GM21723 (cell line): ENCODE results near the gene CACNA2D2.

Experiments used
- ATAC-seq: cut with Tn5 transposase; IDR thresholded peaks from one replicate; pipeline ENCODE4 v1.9.1; 2021; ENCODE audit warnings: mild to moderate bottlenecking, moderate library complexity; ENCODE audit not compliant: unreplicated experiment

The CACNA2D2 gene

GRCh38 chr3:50435371-50436113 is 67.9 kb downstream of the CACNA2D2 start:
- no peak for ATAC-seq

DNA sequence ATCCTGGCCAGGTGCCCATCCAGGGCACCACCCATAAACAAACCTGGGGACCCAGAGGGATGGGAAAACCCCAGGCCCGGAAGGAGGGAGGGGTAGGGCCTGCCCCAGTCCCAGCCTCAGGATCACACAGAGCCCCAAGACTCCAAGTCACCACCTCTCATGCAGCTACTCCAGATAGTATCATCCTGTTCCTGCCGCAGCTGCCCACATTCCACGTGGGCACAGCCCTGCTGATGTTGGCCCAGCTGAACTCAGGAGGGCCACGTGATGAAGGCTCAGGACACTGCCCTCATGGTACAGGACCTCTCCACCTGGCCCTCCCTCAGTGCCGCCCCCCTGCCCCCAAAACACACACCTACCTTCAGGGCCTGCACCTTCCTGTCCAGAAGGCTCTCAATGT is 69.5 kb downstream of the CACNA2D2 start:
- no peak for ATAC-seq

DNA sequence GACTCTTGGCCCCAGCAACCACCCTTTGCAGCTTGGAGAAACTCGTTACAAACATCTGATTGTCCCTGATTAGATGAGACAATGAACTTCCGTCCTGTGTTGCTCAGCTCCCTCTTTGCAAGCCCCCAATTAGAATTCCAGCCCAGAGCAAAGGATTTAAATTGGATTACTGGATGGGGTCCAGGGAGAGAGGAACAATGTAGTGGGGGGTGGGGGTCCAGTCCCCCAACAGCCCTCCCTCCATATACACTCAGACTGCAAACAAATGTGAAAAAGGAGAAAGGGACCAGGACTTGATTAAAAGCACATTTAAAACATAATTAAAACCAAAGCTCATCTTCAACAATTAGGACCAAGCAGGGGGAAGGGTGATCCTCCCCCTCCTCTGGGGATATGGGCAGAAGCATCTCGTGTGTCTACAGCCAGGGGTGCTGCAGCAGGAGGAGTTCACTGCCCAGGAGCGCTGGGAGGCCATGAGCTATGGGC is 72.4 kb downstream of the CACNA2D2 start:
- no peak for ATAC-seq

GRCh38 chr3:50430191-50430590 is 73.2 kb downstream of the CACNA2D2 start:
- no peak for ATAC-seq

GRCh38 chr3:50428007-50428633 is 75.3 kb downstream of the CACNA2D2 start:
- no peak for ATAC-seq

- no peak for ATAC-seq
These were observed 76.2 kb downstream of the CACNA2D2 start for GRCh38 chr3:50427217-50427616.

- no peak for ATAC-seq
These were observed 77.5 kb downstream of the CACNA2D2 start for GRCh38 chr3:50425911-50426310.

DNA sequence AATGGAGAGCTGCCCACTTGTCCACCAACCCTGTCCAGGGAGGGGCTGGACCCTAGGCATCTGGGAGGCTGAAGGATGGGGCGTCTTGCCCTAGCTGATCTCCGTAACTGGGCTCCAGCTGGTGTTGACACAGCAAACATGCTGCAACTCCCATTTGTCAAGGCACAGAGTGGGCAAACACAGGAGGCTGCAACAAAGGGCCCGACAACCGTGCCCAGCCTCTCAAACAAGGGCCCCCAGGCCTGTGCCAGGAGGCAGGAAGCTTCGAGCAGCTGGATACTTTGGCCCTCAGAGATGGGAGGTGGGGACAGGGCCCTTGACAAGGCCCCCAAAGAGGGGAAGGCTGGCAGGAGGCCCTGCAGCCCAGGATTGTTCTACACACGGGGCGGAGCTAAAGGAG is 79.9 kb downstream of the CACNA2D2 start:
- ATAC-seq, result no peak

GRCh38 chr3:50422153-50422552 is 81.3 kb downstream of the CACNA2D2 start:
- no peak for ATAC-seq

DNA sequence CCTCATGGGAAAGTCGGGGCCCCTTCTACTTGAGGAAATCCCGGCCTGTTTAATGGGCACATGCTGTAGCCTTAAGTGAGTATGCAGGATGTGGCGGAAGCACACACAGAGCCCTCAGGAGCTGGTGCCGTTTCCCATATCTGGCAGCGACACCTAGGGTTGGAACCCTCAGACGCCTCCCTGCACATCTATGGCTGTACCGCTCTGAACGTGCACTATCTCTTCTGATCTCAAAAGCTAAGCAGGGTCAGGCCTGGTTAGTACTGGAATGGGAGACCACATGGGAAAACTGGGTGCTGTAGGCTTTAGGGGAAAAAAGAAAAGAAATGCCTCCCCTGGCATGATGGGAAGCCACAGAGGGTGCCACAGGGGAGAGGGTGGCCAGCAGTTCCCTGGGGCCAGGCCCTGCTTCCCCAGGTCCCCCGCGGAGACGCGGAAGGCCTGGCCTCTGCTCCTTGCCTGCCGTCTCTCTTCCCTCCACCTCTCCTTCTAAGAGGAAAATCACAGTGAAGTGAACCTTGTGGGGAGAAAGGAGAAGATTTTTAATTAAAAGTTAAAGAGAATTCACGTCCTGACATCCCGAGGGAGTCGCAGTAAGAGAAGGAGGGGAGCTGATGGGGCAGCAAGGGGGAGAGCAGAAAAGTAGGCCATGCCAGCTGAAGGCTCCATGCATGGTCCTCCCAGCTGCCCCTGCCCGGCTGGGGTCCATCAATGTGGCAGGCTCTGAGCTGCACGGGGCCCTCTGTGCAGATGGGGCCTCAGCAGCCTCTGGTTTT is 83.7 kb downstream of the CACNA2D2 start:
- no peak for ATAC-seq

DNA sequence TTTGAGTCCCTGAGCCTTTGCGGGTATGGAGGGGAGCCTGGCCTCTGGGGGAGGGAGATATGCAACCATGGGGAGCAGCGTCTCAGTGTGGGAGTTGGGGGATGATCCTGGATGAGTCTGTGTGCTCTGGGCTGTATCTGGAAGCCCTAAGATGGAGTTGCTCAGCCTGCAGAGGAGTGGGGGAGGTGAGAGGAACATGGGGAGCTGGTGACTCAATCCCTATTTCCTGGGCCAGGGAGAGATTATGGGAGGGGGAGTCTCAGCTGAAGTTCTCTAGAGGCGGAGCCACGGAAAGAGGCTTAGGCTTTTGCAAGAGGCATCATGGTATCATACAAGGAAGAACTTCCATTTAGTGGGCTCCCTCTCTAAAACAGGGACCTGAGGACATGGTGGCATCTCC is 84.6 kb downstream of the CACNA2D2 start:
- ATAC-seq, result no peak

DNA sequence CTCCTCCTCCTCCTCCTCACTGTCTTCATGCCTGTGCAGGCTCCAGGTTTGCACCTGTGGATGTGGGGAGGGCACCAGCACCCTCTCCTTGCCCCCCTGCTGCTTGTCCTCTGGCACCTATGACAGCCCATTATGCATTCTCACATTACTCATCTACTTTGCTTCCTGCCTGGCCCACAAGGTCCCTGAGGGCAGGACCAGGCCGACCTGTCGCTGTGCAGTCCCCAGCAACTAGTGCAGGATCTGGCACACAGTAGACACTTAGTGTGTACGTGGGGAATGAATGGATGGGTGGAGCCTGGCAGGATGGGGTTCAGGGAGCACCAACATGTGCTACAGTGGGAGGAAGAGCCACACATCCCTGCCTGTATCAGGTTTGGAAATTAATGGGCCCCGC is 85.8 kb downstream of the CACNA2D2 start:
- ATAC-seq, result no peak

DNA sequence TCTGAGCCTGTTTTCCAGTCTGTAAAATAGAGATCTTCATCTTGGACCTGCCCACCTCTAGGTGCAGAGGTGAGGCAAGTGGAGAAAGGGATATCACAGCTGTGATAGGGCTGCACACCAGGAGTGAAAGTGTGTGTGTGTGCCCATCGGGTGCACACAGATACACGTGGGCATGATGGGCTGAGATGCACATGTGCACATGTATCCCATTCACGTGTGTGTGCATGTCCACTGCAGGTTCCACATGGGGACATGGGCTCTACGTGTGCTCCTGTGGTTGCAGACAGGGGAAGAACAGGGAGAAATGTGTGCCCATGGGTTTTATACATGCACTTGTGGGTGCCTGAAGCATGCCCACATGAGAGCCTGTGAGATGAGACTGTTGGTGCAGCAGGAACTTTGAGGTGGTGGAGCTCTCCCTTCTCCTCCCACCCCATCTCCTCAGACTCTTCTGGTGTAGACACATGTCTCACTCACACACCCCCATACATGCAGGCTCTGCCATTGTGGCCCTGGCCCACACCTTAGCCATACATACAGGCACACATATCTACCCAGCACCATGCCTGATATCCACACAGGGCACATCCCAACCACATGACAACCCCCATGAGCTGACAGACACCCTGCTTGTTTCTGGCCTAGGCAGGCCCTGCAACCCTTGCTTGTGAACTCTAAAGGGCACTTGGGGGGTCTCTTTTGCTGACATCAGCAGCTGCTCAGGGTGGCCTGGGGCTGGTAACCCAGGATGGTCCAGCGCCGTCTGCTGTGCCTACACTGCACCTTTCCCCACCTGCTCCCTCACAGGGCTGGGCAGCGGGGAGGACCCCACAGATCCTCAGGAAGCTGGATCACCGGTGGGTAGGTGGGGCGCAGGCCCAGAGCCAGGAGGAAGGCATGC is 86.4 kb downstream of the CACNA2D2 start:
- ATAC-seq, result no peak

DNA sequence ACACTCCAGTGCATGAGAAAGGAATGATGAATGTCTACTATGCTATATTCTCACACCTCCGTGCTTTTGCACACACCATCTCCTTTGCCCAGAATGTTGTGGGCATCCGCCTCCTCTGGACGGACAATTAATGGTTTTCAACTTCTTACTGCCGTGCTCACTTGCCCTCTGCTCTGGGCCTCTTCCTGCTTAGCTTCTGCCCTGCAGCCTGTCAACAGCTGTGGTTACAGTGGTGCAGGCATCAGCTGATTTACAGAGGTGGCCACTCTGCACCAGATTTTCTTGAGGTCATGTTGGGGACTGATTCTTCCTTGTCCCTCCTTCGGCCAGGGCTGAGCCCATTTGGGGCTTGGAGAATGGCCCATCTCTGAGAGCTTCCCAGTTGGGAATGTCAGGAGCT is 87.6 kb downstream of the CACNA2D2 start:
- ATAC-seq, result no peak

DNA sequence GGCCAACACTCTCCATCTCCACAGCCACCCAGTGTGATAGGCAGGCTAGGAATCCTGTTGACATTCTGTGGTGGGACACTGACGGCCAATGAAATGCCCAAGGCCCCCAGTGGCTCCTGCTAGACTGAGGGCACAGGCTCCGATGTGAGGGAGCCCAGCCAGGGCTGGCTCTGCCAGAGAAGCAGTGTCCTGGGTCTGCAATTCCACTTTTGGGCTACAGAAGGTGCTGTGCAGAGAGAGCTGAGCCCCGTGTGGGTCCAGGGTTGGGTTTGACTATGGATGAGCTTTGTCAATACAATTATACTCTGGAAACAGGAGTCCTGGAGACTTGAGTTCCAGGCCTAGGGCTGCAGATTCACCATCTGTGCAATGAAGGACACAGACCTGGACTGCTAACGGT is 88.4 kb downstream of the CACNA2D2 start:
- ATAC-seq, result no peak

DNA sequence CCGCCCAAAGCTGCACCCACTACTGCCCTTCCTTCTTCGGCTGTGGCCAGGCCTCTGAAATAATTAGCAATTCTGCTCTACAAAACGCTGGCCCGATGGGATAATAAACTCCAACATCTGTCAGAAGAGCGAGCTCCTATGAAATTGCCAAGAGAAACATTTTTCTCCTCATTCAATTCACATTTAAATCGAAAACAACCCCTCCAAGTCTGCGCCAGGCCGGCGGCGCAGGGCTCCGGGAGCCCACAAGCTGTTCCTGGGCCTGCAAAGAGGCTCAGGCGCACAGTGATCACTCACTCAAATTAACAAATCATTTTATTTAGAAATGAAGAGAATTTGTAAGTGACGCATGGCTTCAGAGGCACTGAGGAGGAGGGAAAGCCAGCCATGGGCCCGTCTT is 88.8 kb downstream of the CACNA2D2 start:
- no peak for ATAC-seq

DNA sequence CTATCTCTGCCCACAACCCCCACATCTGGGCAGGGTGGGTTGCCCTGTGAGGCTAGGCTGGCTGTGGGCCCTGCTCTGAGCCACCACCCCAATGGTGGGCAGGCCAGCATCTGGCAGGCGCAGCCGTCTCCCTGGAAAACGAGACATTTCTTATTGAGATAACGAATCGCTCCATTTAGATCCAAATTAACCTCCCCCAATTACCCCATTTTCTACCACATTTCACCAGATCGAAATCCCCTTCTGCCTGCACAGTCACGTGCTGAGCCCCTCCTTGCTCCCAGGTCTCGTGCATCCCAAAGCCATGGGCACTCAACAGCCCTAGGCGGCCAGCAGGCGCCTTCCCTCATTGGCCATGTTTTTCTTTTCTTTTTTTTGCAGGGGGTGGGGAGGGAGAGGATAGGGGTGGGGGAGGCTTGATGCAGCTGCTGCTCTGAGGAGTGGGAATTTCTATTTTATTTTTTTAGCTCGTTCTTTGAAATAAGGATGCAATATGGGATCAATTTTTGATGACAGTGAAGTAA is 91.1 kb downstream of the CACNA2D2 start:
- ATAC-seq, result no peak

DNA sequence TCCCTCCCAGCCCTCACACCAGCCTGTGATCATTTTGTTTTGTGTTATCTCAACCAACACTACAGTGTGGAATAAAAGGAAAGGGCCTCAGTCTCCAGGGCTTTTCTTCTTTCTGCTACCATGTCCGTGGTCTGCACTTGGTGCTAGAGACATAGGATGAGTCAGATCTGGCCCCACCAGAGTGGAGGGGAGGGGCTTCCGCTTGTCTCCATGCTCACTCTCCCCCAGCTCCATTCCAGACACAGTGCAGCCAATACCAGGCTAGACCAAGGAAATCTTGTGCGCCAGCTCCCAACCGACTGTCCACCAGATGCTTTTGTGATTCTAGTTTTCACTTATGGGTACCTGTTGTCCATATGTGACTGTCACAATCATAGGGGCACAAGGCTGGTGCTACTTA is 92.2 kb downstream of the CACNA2D2 start:
- no peak for ATAC-seq

DNA sequence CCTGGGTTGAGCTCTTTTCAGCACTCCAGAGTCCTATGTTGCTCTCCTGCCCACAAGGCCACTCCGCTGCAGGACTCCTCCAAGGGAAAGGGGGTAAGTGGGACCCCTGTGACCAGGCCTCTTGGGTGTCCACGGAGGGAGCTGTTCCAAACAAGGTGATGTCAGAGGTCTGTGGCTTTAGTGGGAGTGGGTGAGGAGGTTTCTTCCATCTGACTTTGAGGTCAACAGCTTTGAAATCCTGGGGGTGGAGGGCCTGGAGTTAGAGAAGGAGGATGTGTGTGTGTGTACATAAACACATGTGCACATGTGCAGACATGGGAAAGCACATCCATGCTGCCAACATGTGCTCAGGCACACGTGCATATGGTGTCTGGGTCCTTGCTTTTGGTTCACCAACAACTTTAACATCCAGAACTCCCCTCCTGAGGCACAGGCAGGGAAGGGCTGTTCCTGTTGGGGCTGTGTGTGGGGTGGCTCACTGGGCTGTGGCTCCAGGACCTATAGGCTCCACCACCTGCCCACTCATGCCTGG is 92.8 kb downstream of the CACNA2D2 start:
- ATAC-seq, result no peak

- no peak for ATAC-seq
These were observed 93.2 kb downstream of the CACNA2D2 start for GRCh38 chr3:50410185-50410584.
